T1000 (cell line): ENCODE results near the gene BICRA.
"Not testable (repeated sequence)": the region's sequence is repeated elsewhere in the genome, so short reads cannot be mapped to it uniquely, and the experiment has no call there.

Experiments used
- DNase-seq: peaks from one replicate; lab custom pipeline; 2025; ENCODE audit warnings: mixed read lengths; lab: John Stamatoyannopoulos, UW

Gene BICRA

DNA sequence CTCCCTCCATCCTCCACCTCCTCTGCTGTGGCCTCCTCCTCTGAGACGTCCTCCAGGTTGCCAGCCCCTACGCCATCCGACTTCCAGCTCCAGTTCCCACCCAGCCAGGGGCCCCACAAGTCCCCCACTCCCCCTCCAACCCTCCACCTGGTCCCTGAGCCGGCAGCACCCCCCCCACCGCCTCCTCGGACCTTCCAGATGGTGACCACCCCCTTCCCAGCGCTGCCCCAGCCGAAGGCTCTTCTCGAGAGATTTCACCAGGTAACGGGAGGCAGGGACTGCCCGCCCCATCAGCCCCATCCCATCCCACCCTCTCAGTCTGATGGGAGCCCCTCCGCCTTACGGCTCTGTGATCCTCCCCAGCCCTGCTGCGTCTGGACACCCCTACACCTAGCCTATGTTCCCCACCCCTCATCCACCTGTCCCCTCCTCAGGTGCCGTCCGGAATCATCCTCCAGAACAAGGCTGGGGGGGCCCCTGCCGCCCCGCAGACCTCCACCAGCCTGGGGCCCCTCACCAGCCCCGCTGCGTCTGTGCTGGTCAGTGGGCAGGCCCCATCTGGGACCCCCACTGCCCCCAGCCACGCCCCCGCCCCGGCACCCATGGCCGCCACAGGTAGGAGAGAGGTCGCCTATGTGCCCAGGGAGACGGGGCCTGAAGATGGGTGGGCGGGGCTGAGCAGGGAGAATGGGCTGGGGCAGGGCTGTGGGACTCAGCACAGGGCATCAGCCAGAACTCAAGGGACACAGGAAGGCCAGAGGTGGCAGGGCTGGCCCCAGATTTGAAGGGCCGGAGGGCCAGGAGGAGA lies 85.7 kb downstream of the BICRA start:
- no peak for DNase-seq

DNA sequence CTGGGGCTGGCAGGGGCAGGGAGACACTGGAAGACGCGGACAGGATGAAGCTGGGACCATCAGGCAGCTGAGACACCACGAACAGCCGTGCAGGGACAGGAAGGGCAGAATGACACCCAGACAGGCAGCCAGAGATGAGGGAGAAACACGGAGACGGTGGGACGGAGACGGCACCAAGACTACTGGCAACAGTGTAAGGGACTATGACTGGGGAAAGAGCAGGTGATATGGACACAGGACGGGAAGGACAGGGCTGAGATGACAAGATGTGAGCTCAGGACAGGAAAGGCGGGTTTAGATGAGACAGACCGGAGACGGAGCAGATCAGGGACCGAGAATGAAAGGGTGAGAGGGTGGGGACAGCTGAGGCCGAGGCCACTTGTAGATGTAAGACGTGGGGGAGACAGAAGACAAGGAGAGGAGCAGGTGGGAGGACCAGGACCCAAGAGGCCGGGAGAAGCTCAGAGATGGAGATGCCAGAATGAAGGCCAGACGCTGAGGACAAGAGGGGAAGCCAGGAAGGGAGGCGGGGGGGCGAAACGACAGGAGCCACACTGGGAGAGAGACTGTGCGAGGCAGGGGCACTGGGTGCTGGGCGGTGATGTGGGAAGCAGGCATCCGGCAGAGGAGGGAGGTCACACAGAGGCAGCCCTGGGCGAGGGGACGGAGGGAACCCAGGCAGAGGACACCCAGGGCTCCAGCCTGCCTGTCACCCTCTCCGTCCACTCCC lies 86.8 kb downstream of the BICRA start:
- DNase-seq: no peak

DNA sequence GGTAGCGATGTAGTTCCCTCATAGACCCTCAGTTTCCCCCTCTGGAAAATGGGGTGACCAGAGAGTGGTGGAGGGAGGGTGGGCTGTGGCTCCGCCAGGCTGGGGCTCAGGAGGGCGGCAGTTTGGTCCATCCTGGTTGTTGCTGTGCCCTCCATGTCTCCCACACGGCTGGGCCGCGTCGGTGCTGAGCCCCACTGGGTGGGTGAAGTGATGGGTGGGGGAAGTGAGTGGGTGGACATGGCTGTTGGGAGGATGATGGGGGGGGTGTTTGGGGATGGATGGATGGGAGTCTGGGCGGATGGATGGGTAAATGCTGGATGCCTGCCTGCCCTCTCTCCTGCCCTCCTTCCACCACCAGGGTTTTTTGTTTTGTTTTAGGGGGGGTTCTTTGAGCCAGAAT lies 87.7 kb downstream of the BICRA start:
- no peak for DNase-seq

DNA sequence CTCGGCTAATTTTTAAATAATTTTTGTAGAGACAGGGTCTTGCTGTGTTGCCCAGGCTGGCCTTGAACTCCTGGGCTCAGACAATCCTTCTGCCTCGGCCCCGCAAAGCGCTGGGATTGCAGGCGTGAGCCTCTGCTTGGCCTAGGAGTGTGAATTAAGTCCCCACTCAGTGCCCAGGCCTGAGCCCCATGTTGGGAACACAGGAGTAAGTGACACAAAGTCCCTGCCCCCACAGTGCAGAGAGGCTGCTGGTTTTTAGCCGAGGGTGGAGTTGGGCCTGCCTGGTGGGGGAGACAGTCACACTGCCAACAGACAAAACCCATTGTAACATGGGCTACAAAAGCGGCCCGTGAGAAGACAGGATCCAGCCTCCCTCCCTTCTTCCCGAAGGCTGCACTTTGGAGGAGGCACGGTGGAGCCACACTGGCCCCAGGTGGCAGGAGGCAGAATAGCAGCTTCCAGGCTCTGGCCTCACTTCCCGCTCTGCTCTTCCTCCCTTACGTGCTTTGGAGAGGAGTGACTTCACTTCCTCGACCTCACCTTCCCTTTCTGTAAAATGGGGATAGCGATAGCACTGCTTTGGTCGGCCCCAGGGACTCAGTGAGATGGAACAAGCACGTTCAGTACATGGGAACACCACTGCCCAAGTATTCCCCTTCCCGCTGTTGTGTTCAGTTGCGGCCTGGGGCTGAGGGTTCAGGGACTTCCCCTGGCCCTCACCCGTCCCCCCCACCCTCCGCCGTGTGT lies 89.1 kb downstream of the BICRA start:
- DNase-seq: peak; percentile 35

DNA sequence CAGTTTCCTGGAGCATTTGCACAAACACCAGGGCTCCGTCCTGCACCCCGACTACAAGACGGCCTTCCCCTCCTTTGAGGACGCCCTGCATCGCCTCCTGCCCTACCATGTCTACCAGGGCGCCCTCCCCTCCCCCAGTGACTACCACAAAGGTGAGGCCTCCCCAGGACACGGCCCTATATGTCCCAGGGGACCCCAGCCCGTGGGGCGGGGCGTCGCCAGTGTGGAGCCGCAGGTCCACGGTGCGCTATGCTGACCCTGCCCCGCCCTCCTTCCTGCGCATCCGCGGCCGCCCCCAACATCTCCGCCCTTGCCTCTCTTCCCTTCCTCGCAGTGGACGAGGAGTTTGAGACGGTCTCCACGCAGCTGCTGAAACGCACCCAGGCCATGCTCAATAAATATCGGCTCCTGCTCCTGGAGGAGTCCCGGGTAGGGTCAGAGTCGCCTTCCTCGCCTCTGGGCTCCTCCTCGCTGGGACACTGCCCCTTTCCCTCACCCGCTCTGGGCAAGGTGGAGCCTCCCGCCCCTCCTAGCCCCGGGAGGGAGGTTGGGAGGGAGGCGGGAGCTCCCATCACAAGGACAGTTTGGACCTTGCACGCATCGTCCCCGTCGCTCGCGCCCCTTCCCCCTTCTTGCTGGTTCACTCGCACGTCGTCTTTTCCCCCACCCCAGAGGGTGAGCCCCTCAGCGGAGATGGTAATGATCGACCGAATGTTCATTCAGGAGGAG lies 89.9 kb downstream of the BICRA start:
- no peak for DNase-seq

DNA sequence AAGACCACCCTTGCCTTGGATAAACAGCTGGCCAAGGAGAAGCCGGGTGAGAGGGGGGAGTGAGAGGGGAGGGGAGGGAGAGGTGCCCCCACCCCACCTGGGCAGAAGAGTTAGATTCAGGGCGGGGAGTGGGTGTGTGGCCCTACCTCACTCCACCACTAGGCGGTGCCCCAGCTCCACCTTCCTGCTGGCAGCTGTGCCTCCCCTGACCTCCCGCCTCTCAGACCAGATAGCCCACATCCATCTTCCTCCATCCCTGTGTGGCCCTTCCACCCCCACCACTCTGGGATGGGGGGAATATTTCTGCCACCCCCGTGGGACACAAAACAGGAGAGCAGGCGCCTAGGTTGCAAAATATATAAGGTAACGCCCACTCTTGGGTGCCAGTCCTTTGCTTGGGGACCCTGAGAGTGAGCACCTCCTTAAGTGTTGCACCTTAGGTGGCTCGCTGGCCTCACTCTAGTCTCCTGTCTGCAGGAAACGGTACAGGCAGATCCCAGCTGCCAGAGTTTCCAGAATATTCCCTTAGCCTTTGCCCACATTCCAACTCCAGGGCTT lies 90.5 kb downstream of the BICRA start:
- no peak for DNase-seq

DNA sequence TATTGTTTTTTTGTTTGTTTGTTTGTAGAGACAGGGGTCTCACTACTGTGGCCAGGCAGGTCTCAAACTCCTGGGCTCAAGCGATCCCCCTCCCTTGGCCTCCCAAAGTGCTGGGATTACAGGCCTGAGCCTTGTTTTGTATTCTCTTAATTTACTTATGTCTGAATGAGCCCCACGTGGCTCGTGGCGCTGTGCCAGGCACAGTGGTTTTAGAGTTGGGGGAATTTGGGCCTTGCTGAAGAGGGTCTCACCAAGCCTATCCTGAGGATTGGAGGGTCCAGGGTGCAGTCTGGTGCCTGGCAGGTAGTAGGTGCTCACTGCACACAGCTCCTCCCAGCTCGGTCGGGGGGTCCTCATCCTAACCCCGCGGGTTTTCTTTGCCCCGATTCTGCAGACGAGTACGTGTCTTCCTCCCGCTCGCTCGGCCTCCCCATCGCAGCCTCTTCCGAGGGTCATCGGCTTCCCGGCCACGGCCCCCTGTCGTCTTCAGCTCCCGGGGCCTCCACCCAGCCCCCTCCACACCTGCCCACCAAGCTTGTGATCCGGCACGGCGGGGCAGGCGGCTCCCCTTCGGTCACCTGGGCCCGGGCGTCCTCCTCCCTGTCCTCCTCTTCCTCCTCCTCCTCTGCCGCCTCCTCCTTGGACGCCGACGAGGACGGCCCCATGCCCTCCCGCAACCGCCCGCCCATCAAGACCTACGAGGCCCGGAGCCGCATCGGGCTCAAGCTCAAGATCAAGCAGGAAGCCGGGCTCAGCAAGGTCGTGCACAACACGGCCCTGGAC lies 92.2 kb downstream of the BICRA start:
- no peak for DNase-seq

DNA sequence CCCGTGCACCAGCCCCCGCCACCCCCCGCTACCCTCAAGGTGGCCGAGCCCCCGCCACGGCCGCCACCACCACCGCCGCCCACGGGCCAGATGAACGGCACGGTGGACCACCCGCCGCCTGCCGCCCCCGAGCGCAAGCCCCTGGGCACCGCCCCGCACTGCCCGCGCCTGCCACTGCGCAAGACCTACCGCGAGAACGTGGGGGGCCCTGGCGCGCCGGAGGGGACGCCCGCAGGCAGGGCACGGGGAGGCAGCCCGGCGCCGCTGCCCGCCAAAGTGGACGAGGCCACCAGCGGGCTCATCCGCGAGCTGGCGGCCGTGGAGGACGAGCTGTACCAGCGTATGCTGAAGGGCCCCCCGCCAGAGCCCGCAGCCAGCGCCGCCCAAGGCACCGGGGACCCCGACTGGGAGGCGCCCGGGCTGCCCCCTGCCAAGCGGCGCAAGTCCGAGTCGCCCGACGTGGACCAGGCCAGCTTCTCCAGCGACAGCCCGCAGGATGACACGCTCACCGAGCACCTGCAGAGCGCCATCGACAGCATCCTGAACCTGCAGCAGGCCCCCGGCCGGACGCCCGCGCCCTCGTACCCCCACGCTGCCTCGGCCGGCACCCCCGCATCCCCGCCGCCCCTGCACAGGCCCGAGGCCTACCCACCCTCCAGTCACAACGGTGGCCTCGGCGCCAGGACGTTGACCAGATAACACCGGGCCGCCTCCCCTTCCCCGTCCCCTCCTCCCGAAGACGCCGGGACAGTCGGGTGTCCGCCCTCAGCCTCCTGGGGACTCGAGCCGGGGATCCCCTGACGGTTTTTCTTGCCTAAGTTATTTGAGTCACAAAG lies 93.0 kb downstream of the BICRA start:
- no peak for DNase-seq

DNA sequence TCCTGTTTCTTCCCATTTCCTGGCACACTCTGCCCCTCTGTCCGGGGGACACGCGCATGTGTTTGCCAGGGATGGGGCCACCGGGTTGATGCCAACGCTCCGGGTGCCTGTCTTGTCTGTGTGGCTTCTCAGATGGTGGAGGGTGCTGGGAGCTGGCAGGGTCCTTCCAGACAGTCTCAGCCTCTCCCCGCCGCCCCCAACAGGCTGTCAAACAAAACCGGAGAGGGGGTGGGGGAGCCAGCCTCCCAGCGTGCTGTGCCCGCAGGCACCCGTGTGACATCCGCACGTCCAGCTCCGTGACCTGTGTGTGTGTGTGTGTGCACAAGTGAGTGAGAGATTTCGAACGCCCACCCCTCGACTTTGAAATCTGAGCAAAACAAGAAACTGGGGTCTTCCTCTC lies 93.7 kb downstream of the BICRA start:
- DNase-seq: no peak

DNA sequence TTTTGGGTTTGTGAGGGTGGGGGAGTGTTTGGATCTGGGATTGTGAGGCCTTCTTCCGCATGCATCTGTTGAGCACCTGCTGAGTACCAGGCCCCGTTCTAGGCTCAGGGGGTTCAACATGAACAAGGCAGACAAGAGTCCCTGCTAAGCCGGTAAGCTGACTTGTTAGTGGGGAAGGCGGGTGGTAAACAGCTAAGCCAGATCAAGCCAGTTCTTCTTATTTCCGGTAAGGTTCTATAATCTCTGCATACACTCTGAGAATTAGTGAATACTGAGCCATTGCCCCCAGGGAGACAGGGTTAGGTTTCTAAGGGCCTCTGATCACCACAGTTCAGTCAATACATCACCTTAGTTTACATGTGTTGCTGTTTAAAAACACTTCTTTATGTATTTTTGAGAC lies 94.4 kb downstream of the BICRA start:
- no peak for DNase-seq

DNA sequence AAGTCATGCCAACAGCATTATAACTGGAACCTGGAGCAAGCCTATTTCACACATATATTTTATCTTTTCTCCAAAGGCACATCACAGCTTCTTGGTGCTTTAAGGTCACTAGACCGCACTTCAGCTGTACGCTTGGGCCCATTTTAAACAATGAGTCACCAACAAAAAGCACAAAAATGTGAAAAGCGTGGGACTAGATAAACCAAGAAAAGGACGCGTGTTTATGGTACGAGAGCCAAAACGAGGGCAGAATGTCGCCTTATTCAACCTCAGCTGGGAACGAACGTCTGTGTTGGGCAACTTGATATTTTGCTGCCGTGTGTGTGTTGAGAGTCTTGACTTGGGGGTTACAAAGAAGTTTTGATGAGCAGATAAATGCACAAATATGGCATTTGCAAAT lies 95.1 kb downstream of the BICRA start:
- DNase-seq: no peak

DNA sequence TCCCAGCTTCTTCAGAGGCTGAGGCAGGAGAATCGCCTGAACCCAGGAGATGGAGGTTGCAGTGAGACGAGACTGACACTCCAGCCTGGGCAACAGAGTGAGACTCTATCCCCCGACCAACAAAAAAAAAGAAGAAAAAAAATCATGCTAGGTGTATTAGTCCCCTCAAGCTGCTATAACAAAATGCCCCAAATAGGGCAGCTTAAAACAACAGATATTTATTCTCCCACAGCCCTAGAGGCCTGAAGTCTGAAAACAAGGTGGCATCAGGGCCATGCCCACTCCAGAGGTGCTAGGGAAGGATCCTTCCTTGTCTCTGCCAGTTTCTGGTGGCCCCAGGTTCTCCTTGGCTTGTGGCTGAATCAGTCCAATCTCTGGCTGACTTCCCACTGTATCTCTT lies 95.7 kb downstream of the BICRA start:
- no peak for DNase-seq

DNA sequence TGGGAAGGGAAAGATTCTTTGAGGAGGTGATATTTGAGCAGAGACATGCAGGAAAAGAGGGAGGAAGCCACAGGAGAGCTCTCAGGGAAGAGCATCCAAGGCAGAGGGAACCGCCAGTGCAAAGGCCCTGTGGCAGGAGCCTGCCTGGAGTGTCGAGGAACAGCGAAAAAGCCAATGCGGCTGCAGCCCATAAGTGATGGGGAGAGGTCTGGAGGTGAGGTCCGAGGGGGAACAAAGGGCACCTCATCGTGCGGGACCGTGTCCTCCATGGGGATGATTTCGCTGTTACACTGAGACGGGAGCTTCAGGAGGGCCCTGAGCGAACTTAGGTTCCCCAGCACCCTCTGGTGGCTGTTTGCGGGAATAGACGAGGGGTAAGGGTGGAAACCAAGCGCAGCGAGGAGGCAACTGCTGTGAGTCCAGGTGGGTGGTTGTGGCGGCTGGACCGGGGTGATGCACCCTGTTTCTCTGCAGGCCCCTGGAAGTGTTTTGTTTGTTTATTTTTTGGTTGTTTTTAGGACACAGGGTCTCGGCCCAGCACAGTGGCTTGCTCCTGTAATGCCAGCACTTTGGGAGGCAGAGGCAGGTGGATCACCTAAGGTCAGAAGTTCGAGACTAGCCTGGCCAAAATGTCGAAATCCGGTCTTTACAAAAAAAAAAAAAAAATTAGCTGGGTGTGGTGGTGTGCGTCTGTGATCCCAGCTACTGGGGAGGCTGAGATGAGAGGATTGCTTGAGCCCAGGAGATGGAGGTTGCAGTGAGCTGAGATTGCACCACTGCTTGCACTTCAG lies 98.4 kb downstream of the BICRA start:
- peak; percentile 39 for DNase-seq

DNA sequence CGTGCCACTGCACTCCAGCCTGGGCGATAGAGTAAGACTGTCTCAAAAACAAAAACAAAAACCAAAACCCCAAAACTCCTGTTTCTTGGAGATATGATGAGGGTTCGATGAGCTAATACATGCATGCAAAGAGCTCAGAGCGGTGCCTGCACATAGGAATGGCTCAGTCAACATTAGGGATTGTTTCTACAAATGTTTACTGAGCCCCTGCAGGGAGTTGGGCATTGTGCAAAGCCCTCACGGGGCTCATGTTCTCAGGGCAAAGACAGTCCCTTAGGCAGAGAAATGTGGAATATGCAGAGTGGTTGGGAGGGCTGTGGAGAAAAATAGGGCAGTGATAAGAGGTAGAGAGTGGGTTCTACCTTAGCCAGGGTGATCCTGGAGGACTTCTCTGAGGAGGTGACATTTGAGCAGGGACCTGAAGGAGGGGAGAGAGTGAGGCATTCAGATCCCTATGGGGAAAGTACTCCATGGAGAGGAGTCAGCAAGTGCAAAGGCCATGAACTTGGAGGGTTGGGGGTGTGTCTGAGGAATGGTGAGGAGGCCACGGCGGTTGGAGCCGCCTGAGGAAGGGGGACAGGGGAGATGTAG lies 102.8 kb downstream of the BICRA start:
- no peak for DNase-seq

DNA sequence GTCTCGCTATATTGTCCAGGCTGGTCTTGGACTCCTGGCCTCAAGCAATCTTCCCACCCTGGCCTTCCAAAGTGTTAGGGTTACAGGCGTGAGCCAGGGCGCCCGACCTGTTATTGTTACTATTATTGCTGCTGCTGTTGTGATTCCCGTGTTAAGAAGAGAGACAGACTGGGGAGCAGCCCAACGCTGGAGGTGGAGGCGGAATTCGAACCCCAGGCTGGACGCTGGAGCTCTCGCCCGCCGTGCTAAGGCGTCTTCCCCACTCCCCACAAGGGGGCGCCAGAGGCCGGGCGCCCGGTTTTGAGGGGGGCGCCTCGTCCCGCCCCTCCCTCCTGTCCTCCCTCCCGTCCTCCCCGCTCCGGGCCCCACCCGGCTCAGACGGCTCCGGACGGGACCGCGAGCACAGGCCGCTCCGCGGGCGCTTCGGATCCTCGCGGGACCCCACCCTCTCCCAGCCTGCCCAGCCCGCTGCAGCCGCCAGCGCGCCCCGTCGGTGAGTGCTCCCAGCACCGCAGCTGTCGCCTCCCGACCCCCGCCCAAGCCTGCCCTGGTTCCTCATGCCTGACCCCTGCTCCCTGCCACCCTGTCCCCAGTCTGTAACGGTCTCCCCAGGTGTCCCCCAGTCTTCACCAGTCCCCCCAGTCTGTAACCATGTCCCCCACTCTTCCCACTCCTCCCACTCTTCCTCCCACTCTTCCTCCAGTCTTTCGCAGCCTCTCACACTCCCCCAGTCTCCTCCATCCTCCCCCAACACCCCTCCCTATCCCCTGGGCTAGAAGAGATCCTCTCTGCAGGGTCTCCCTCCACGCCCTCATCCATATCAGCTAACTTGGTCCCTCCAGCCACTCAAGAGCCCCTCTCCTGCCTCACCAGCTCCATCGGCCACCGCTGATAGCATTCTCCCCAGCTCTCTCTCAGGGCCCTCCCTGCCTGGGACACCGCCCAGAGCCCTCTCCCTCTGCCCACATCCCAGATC lies 104.4 kb downstream of the BICRA start, which contains the start of gene EHD2:
Gene EHD2 (plus strand): TSS at position 377 of the 976 bp plus-strand sequence. CDS start 3,191 bp downstream, outside the sequence.
- DNase-seq: peak; percentile 51

DNA sequence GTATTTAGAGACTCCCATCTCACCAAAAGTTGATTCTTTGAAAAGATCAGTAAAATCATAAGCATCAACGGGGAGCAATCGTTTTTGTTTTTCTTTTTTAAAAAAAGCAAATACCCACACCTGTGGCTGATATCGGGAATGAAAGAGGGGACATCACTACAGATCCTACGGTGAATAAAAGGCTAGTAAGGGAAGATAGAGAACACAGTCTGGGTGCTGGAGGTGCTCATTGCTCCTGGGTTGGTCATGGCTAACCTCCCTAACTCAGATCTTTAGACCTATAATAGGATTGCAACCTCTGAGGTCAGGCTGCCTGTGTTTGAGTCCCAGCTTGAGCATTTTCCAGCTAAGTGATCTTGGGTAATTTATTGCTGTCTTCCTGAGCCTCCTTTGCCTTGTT lies 105.4 kb downstream of the BICRA start:
- DNase-seq: no peak

DNA sequence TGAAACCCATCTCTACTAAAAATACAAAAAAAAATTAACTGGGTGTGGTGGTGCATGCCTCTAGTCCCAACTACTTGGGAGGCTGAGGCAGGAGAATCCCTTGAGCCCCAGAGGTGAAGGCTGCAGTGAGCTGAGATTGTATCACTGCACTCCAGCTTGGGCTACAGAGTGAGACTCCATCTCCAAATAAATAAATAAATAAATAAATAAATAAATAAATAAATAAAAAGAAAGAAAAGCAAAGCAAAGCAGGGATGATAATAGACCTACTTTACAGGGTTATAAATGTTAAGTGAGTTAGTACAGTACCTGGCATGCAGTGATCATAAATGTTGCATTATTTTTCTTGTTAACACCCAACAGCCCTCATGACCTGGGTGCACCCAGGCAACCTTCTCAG lies 105.9 kb downstream of the BICRA start:
- DNase-seq: not testable (repeated sequence)
